ENCODE results near the gene INHBB.

- no peak for TF ChIP-seq NFRKB (IDR thresholded peaks at IDR 0.05)
- no peak for TF ChIP-seq FOXA1 (IDR thresholded peaks at IDR 0.05)
These were observed 35.3 kb downstream of the INHBB start for GRCh38 chr2:120381192-120381591.
